Measurements from ENCODE around the gene TMEM63A. TPM values are rescaled to one million over a fixed set of nuclear protein-coding genes. Genes with fewer than 3 reads are reported as not detected.

The TMEM63A gene
- total RNA-seq, 5 donors from 2014 or later (not counting 1 experiment from before 2014, with no cell fraction given), result 332 to 473 (median 390) TPM

- Mint-ChIP-seq H3K27me3 (no peaks in the 10 kb centered on the region), H3K4me3 (no peak overlapping the region), H3K4me1 (peaks cover 65 to 86% (median 75%) of the 10 kb centered on the region in 3 donors), H3K27ac (peak overlapping the region; percentile 72 to 93), H3K9me3 (no peaks in the 10 kb centered on the region), H3K36me3 (peaks cover 40% of the 10 kb centered on the region)
- no peaks in the 10 kb centered on the region for H3K27me3 ChIP-seq (replicated peaks in 1 of 2; ENCODE audit: control insufficient read depth in 2 of 2, extremely low read depth in 1 of 2, insufficient read depth in 2 of 2, low read length in 1 of 2)
- ChIA-PET CTCF (interaction anchor here in 1 of 2 donors (1.3 kb wide), 1 partner anchor 8 kb away, joined by 3 read pairs; no protein-coding TSS in a partner anchor), POLR2A (no interaction called here)
- DNase-seq (no peak), ATAC-seq (replicated peaks in 1 of 4) (no peak)
- peaks cover 31 to 73% of the 10 kb centered on the region in 2 experiments for H3K4me1 ChIP-seq (ENCODE audit: control insufficient read depth in 1 of 2, extremely low read depth in 1 of 2, insufficient read depth in 2 of 2, low read length in 2 of 2)
- H3K36me3 ChIP-seq (ENCODE audit: control insufficient read depth in 2 of 2, extremely low read depth in 1 of 2, insufficient read depth in 1 of 2, low read length in 1 of 2), result peaks cover 9 to 95% of the 10 kb centered on the region in 2 donors
- H3K9me3 ChIP-seq, result no peaks in the 10 kb centered on the region
- WGBS (ENCODE audit: insufficient coverage), result 97% methylated on average over 9 of the region's 11 CpGs
- H3K4me3 ChIP-seq (ENCODE audit: control insufficient read depth in 1 of 2, extremely low read depth in 1 of 2, low read length in 1 of 2), result no peak overlapping the region
- no peak overlapping the region for H3K27ac ChIP-seq (ENCODE audit: low read length)
Observed at GRCh38 chr1:225874431-225874830, 7.7 kb downstream of the TMEM63A start.

GRCh38 chr1:225873281-225873850 lies 8.8 kb downstream of the TMEM63A start:
- ATAC-seq (replicated peaks in 1 of 4) (no peak), DNase-seq (no peak)
- Mint-ChIP-seq H3K36me3 (peaks cover 40% of the 10 kb centered on the region), H3K4me1 (peaks cover 63 to 84% (median 74%) of the 10 kb centered on the region in 3 donors), H3K9me3 (no peaks in the 10 kb centered on the region), H3K27ac (peak overlapping the region in 1 of 2 donors; percentile 72), H3K4me3 (no peak overlapping the region), H3K27me3 (no peaks in the 10 kb centered on the region)
- no peaks in the 10 kb centered on the region for H3K27me3 ChIP-seq (replicated peaks in 1 of 2; ENCODE audit: control insufficient read depth in 2 of 2, extremely low read depth in 1 of 2, insufficient read depth in 2 of 2, low read length in 1 of 2)
- H3K9me3 ChIP-seq, result no peaks in the 10 kb centered on the region
- H3K4me3 ChIP-seq (ENCODE audit: control insufficient read depth in 1 of 2, extremely low read depth in 1 of 2, low read length in 1 of 2), result no peak overlapping the region
- POLR2A ChIA-PET, result interaction anchor here in 1 of 2 donors (0.6 kb wide), 1 partner anchor 102 kb away, joined by 3 read pairs; no protein-coding TSS in a partner anchor
- CTCF ChIA-PET, result no interaction called here
- no peak overlapping the region for H3K27ac ChIP-seq (ENCODE audit: low read length)
- WGBS (ENCODE audit: insufficient coverage), result 100% methylated on average over 8 of the region's 10 CpGs
- peaks cover 9 to 95% of the 10 kb centered on the region in 2 donors for H3K36me3 ChIP-seq (ENCODE audit: control insufficient read depth in 2 of 2, extremely low read depth in 1 of 2, insufficient read depth in 1 of 2, low read length in 1 of 2)
- peaks cover 21 to 71% of the 10 kb centered on the region in 2 experiments for H3K4me1 ChIP-seq (ENCODE audit: control insufficient read depth in 1 of 2, extremely low read depth in 1 of 2, insufficient read depth in 2 of 2, low read length in 2 of 2)

DNA sequence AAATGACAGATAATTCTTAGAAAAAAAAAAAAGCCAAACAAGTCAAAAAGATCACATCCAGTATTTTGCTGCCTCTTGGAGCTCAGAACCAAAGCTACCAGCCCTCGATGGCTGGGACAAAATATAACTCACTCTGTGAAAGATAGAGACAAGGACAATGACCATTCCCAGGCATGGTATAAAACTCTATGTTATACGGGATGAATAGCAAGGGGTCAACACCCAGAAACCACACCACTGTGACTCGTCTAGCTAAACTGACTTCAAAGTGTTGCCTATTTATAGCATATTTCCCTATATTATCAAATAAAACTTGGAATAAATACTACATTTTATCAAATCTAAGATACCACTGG lies 10.1 kb downstream of the TMEM63A start:
- POLR2A ChIA-PET, result interaction anchor here (0.6 to 0.7 kb wide), 2 partner anchors 24 to 735 kb away, joined by 3 to 7 read pairs; no protein-coding TSS in a partner anchor
- Mint-ChIP-seq H3K36me3 (peaks cover 39% of the 10 kb centered on the region), H3K4me3 (no peak overlapping the region), H3K4me1 (peaks cover 60 to 83% (median 73%) of the 10 kb centered on the region in 3 donors), H3K9me3 (no peaks in the 10 kb centered on the region), H3K27ac (peak overlapping the region; percentile 49 to 64), H3K27me3 (no peaks in the 10 kb centered on the region)
- Histone ChIP-seq H3K27me3 (replicated peaks in 1 of 2; ENCODE audit: control insufficient read depth in 2 of 2, extremely low read depth in 1 of 2, insufficient read depth in 2 of 2, low read length in 1 of 2) (no peaks in the 10 kb centered on the region), H3K9me3 (no peaks in the 10 kb centered on the region), H3K4me3 (ENCODE audit: control insufficient read depth in 1 of 2, extremely low read depth in 1 of 2, low read length in 1 of 2) (no peak overlapping the region), H3K36me3 (ENCODE audit: control insufficient read depth in 2 of 2, extremely low read depth in 1 of 2, insufficient read depth in 1 of 2, low read length in 1 of 2) (peaks cover 9 to 97% of the 10 kb centered on the region in 2 donors), H3K27ac (ENCODE audit: low read length) (peak overlapping the region; percentile 15), H3K4me1 (ENCODE audit: control insufficient read depth in 1 of 2, extremely low read depth in 1 of 2, insufficient read depth in 2 of 2, low read length in 2 of 2) (peaks cover 17 to 70% of the 10 kb centered on the region in 2 experiments)
- DNase-seq (no peak), ATAC-seq (replicated peaks in 1 of 4) (no peak)
- 94% methylated on average over 2 of the region's 3 CpGs for WGBS (ENCODE audit: insufficient coverage)
- CTCF ChIA-PET, result no interaction called here

- H3K4me1 ChIP-seq (ENCODE audit: control insufficient read depth in 1 of 2, extremely low read depth in 1 of 2, insufficient read depth in 2 of 2, low read length in 2 of 2), result peaks cover 19 to 70% of the 10 kb centered on the region in 2 experiments
- DNase-seq, result no peak
- H3K27ac Mint-ChIP-seq, result peak overlapping the region; percentile 49 to 64
Observed at GRCh38 chr1:225871359-225872074, 10.7 kb downstream of the TMEM63A start.

DNA sequence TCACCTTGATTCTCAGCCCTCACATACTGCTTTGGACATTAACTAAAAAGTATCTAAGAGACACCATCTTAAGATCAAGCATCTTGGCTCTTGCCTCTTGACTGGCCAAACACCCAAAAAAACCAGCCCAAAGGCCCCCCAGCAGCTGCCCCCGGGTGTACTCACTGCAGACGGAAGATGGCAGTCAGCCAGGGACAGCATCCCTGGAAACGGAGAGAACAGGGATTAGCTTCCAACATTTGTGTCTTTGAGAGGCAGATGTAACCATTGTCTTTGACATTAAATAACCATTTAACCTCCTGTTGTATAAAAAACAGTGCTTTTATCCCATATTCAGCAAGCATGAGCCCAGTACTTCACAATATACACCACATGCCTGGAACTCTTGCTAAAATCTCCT lies 11.3 kb downstream of the TMEM63A start:
- H3K27me3 Mint-ChIP-seq, result no peaks in the 10 kb centered on the region
- H3K36me3 Mint-ChIP-seq, result peaks cover 43% of the 10 kb centered on the region
- H3K4me1 Mint-ChIP-seq, result peaks cover 60 to 83% (median 73%) of the 10 kb centered on the region in 3 donors
- Histone ChIP-seq H3K27me3 (replicated peaks in 1 of 2; ENCODE audit: control insufficient read depth in 2 of 2, extremely low read depth in 1 of 2, insufficient read depth in 2 of 2, low read length in 1 of 2) (no peaks in the 10 kb centered on the region), H3K27ac (ENCODE audit: low read length) (no peak overlapping the region), H3K36me3 (ENCODE audit: control insufficient read depth in 2 of 2, extremely low read depth in 1 of 2, insufficient read depth in 1 of 2, low read length in 1 of 2) (peaks cover 10 to 98% of the 10 kb centered on the region in 2 donors), H3K4me1 (ENCODE audit: control insufficient read depth in 1 of 2, extremely low read depth in 1 of 2, insufficient read depth in 2 of 2, low read length in 2 of 2) (peaks cover 19 to 70% of the 10 kb centered on the region in 2 experiments), H3K9me3 (no peaks in the 10 kb centered on the region), H3K4me3 (ENCODE audit: control insufficient read depth in 1 of 2, extremely low read depth in 1 of 2, low read length in 1 of 2) (no peak overlapping the region)
- H3K9me3 Mint-ChIP-seq, result no peaks in the 10 kb centered on the region
- ChIA-PET POLR2A (no interaction called here), CTCF (interaction anchor here in 1 of 2 donors (0.9 kb wide), 1 partner anchor 21 kb away, joined by 3 read pairs; no protein-coding TSS in a partner anchor)
- ATAC-seq (replicated peaks in 1 of 4) (no peak), DNase-seq (no peak)
- WGBS (ENCODE audit: insufficient coverage), result no CpG with 5 or more reads among the region's 3 CpGs
- H3K4me3 Mint-ChIP-seq, result no peak overlapping the region
- peak overlapping the region; percentile 49 to 64 for H3K27ac Mint-ChIP-seq

More at GRCh38 chr1:225871359-225872074, 10.7 kb downstream of the TMEM63A start:
- Histone ChIP-seq H3K27ac (ENCODE audit: low read length) (peak overlapping the region; percentile 15), H3K4me3 (ENCODE audit: control insufficient read depth in 1 of 2, extremely low read depth in 1 of 2, low read length in 1 of 2) (no peak overlapping the region), H3K27me3 (replicated peaks in 1 of 2; ENCODE audit: control insufficient read depth in 2 of 2, extremely low read depth in 1 of 2, insufficient read depth in 2 of 2, low read length in 1 of 2) (no peaks in the 10 kb centered on the region), H3K36me3 (ENCODE audit: control insufficient read depth in 2 of 2, extremely low read depth in 1 of 2, insufficient read depth in 1 of 2, low read length in 1 of 2) (peaks cover 12 to 98% of the 10 kb centered on the region in 2 donors), H3K9me3 (no peaks in the 10 kb centered on the region)
- H3K36me3 Mint-ChIP-seq, result peaks cover 40% of the 10 kb centered on the region
- no peaks in the 10 kb centered on the region for H3K9me3 Mint-ChIP-seq
- ChIA-PET POLR2A (interaction anchor here (0.5 to 0.7 kb wide), 3 partner anchors 23 to 735 kb away, joined by 3 to 7 read pairs (median 4); no protein-coding TSS in a partner anchor), CTCF (no interaction called here)
- WGBS (ENCODE audit: insufficient coverage), result 94% methylated on average over 6 of the region's 11 CpGs
- H3K4me1 Mint-ChIP-seq, result peaks cover 60 to 83% (median 73%) of the 10 kb centered on the region in 3 donors
- H3K4me3 Mint-ChIP-seq, result no peak overlapping the region
- no peak for ATAC-seq (replicated peaks in 1 of 4)
- H3K27me3 Mint-ChIP-seq, result no peaks in the 10 kb centered on the region

DNA sequence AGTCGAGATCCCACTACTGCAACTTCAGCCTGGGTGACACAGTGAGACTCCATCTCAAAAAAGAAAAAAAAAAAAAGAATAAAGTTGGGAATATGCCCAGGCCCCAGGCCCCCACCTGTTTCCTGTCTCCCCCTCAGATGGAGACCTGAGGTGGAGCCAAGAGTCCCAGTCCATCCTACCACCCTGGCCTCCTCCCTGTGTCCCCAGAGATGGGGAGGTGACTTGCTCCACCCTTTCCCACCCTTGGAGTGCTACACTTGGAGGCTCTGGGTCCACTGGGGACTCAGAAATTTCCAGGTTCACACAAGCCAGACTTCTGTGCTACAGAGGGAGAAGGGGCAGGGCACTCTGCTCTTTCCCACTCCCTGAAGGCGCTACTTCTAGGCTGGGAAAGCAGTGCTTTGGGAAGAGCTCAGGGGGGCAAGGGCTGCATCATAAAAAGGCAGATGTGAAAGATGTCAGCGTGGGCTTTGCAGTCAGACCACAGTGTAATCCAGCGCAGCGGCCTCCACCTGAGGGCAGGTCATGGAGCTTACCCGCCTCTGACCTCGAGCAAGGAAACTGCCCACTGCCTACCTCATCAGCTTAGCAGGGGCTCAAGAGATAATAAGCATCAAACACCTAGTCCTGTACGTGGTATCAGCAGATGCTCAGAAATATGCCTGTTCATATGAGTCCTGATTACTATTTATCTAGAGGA lies 13.4 kb downstream of the TMEM63A start:
- H3K9me3 ChIP-seq, result no peaks in the 10 kb centered on the region
- POLR2A ChIA-PET, result no interaction called here
- peak overlapping the region; percentile 25 for H3K27ac ChIP-seq (ENCODE audit: low read length)
- H3K9me3 Mint-ChIP-seq, result no peaks in the 10 kb centered on the region
- DNase-seq (no peak), ATAC-seq (replicated peaks in 1 of 4) (no peak)
- CTCF ChIA-PET, result no interaction called here
- WGBS (ENCODE audit: insufficient coverage), result 80% methylated on average over 5 of the region's 8 CpGs
- H3K4me3 ChIP-seq (ENCODE audit: control insufficient read depth in 1 of 2, extremely low read depth in 1 of 2, low read length in 1 of 2), result no peak overlapping the region
- peak overlapping the region in 1 of 2 donors; percentile 57 for H3K27ac Mint-ChIP-seq
- H3K4me1 ChIP-seq (ENCODE audit: control insufficient read depth in 1 of 2, extremely low read depth in 1 of 2, insufficient read depth in 2 of 2, low read length in 2 of 2), result peaks cover 18 to 61% of the 10 kb centered on the region in 2 experiments
- peaks cover 46% of the 10 kb centered on the region for H3K36me3 Mint-ChIP-seq
- H3K27me3 Mint-ChIP-seq, result no peaks in the 10 kb centered on the region
- no peak overlapping the region for H3K4me3 Mint-ChIP-seq
- H3K4me1 Mint-ChIP-seq, result peaks cover 56 to 80% (median 71%) of the 10 kb centered on the region in 3 donors
- H3K36me3 ChIP-seq (ENCODE audit: control insufficient read depth in 2 of 2, extremely low read depth in 1 of 2, insufficient read depth in 1 of 2, low read length in 1 of 2), result peaks cover 3 to 99% of the 10 kb centered on the region in 2 donors
- H3K27me3 ChIP-seq (replicated peaks in 1 of 2; ENCODE audit: control insufficient read depth in 2 of 2, extremely low read depth in 1 of 2, insufficient read depth in 2 of 2, low read length in 1 of 2), result no peaks in the 10 kb centered on the region
